NCI-H1417 treated with DMSO at 0.1 percent for 48 hours (cell line): ENCODE measurements around the gene CCL25.

Experiments
- DNase-seq: peaks from one replicate; lab custom pipeline; 2025; lab: John Stamatoyannopoulos, UW

The CCL25 gene

GRCh38 chr19:8110931-8111330 is 58.4 kb downstream of the CCL25 start:
- DNase-seq, result no peak

GRCh38 chr19:8111376-8111775 is 58.8 kb downstream of the CCL25 start:
- no peak for DNase-seq
